Right lobe of liver (tissue), 6 donors: ENCODE measurements around the gene TOR1B. TPM values are rescaled to one million over a fixed set of nuclear protein-coding genes. Genes with fewer than 3 reads are reported as not detected.
"Not testable (repeated sequence)": the region's sequence is repeated elsewhere in the genome, so short reads cannot be mapped to it uniquely, and the experiment has no call there.

Experiments used
- ATAC-seq, 4 donors: fragments of 200-7000 bp; cut with Tn5 transposase; one replicate each; pipeline ENCODE4 v1.9.1; 2020; ENCODE audit warnings: mild to moderate bottlenecking in 4 of 4, moderate library complexity in 4 of 4
- DNase-seq, 3 donors: peaks; one replicate each; pipeline ENCODE4 v3.0.0-alpha.2; 2020
- H3K27ac ChIP-seq, 3 donors: fragments of 200-600 bp; one replicate each; pipeline ENCODE4 v1.8.0; 2022
- H3K27me3 ChIP-seq, 2 donors: fragments of 200-600 bp; one replicate each; pipeline ENCODE4 v1.8.0; 2022
- H3K36me3 ChIP-seq, 4 donors: fragments of 200-600 bp; sonication (generic) in 1 of 4; one replicate each; pipeline versions ENCODE4 v1.5.1 to v1.8.0; 2017 to 2022; ENCODE audit warnings: control low read depth in 1 of 4
- H3K4me1 ChIP-seq, 4 donors: fragments of 200-600 bp; sonication (generic) in 1 of 4; one replicate each; pipeline versions ENCODE4 v1.5.1 to v1.8.0; 2017 to 2022; ENCODE audit warnings: control low read depth in 1 of 4
- H3K4me3 ChIP-seq, 3 donors: fragments of 200-600 bp; one replicate each; pipeline ENCODE4 v1.8.0; 2022
- H3K9me3 ChIP-seq, 4 donors: fragments of 200-600 bp; sonication (generic) in 1 of 4; one replicate each; pipeline versions ENCODE4 v1.5.1 to v1.8.0; 2017 to 2022; ENCODE audit warnings: control low read depth in 1 of 4
- CTCF ChIP-seq, 4 donors: fragments of 200-600 bp in 3 of 4; fragments of 450-650 bp in 1 of 4; IDR thresholded peaks; one replicate each; pipeline versions ENCODE4 v1.5.1 to v1.8.0; 2016 to 2022; ENCODE audit warnings: antibody characterized with exemption in 4 of 4, mild to moderate bottlenecking in 2 of 4
- POLR2A ChIP-seq: fragments of 450-650 bp; IDR thresholded peaks from one replicate; pipeline ENCODE4 v1.6.1; 2017; ENCODE audit warnings: antibody characterized with exemption, mild to moderate bottlenecking
- WGBS: methylation state at CpG from one replicate; pipeline ENCODE4 v1.1.6; 2018; ENCODE audit warnings: low coverage, low lambda C conversion rate; ENCODE audit not compliant: insufficient coverage; ENCODE audit errors: missing lambda C conversion rate; 5-methylcytosine and 5-hydroxymethylcytosine counted together
- intact Hi-C, 2 donors: fragments of 100-400 bp; cut with DNase I; formaldehyde crosslinking; loops; one replicate each; pipeline versions ENCODE4 v1.11.2 to v1.14.1; 2022
- total RNA-seq, 6 experiments: library from RNA; depleted of rRNA in 2 of 6; stranded (reverse); fragments of >200 nt in 2 of 6; fragmentation: NEBNext Ultra II Directional in 3 of 6; extraction: Animal tissue kit (Norgen Biotek cat#: 25700) in 3 of 6; gene quantifications; one replicate each; pipeline versions ENCODE4 v1.1.0 to v1.2.4, GENCODE V29; 2016 to 2023
- donor health status: DM: no; HTN: yes; CAD: no.
- donor health status: DM: no; HTN: no; CAD: no.
- donor health status: DM: no; HTN: no; CAD: no.
- donor health status: DM: no; HTN: yes; CAD: no.
- donor health status: DM: no; HTN: yes; CAD: no.

TOR1B gene
- total RNA-seq, 6 experiments from 2014 or later: 16.1 to 30.7 (median 18.9) TPM

GRCh38 chr9:129770741-129771140 lies 32.2 kb upstream of the TOR1B start:
- Histone ChIP-seq H3K27me3 (no peaks in the 10 kb centered on the region), H3K4me1 (no peaks in the 10 kb centered on the region), H3K36me3 (no peaks in the 10 kb centered on the region), H3K4me3 (no peak overlapping the region), H3K27ac (no peak overlapping the region), H3K9me3 (no peaks in the 10 kb centered on the region)
- 83% methylated on average over 2 of the region's 5 CpGs for WGBS
- no peak for ATAC-seq
- intact Hi-C loops: loop anchor here in 1 of 2 donors (10.0 kb wide), 1 partner anchor 636 kb away; no protein-coding TSS in a partner anchor
- no peak for DNase-seq
- TF ChIP-seq POLR2A: no peak
- no peak for TF ChIP-seq CTCF (IDR thresholded peaks at IDR 0.05)

- DNase-seq: peak in 1 of 3 donors; percentile 29
- Histone ChIP-seq H3K27ac (no peak overlapping the region), H3K27me3 (no peaks in the 10 kb centered on the region), H3K4me1 (no peaks in the 10 kb centered on the region), H3K9me3 (no peaks in the 10 kb centered on the region), H3K4me3 (no peak overlapping the region), H3K36me3 (no peaks in the 10 kb centered on the region)
- WGBS: 70% methylated on average over 4 of the region's 10 CpGs
- ATAC-seq: peak; percentile 19 to 58 (median 32)
- intact Hi-C loops: loop anchor here in 1 of 2 donors (10.0 kb wide), 1 partner anchor 639 kb away; no protein-coding TSS in a partner anchor
- TF ChIP-seq CTCF (IDR thresholded peaks at IDR 0.05) (no peak), POLR2A (no peak)
Measured at GRCh38 chr9:129773262-129774048, 29.5 kb upstream of the TOR1B start.

- no peak for TF ChIP-seq POLR2A
- no peak for TF ChIP-seq CTCF (IDR thresholded peaks at IDR 0.05)
- Histone ChIP-seq H3K4me1 (no peaks in the 10 kb centered on the region), H3K9me3 (no peaks in the 10 kb centered on the region), H3K4me3 (no peak overlapping the region), H3K36me3 (no peaks in the 10 kb centered on the region), H3K27ac (no peak overlapping the region), H3K27me3 (no peaks in the 10 kb centered on the region)
- ATAC-seq: no peak
- no peak for DNase-seq
- WGBS: 38% methylated on average over 1 of the region's 20 CpGs
- intact Hi-C loops: loop anchor here (5.0 to 10.0 kb wide), 2 partner anchors 33 to 640 kb away; no protein-coding TSS in a partner anchor
Measured at GRCh38 chr9:129774791-129775447, 28.1 kb upstream of the TOR1B start.

GRCh38 chr9:129775448-129775798 lies 27.6 kb upstream of the TOR1B start:
- intact Hi-C loops: loop anchor here (5.0 to 10.0 kb wide), 2 partner anchors 33 to 641 kb away; no protein-coding TSS in a partner anchor

GRCh38 chr9:129776096-129776495 lies 26.9 kb upstream of the TOR1B start:
- H3K4me3 ChIP-seq, ATAC-seq, H3K36me3 ChIP-seq, H3K27me3 ChIP-seq, H3K27ac ChIP-seq, H3K4me1 ChIP-seq, H3K9me3 ChIP-seq, DNase-seq: not testable (repeated sequence)
- WGBS: 93% methylated on average over 4 of the region's 4 CpGs
- intact Hi-C loops: loop anchor here (5.0 to 10.0 kb wide), 2 partner anchors 34 to 641 kb away; no protein-coding TSS in a partner anchor

More at GRCh38 chr9:129775448-129775798, 27.6 kb upstream of the TOR1B start:
- H3K27ac ChIP-seq: no peak overlapping the region
- H3K36me3 ChIP-seq: no peaks in the 10 kb centered on the region
- H3K4me3 ChIP-seq: no peak overlapping the region
- WGBS: 17% methylated on average over 2 of the region's 2 CpGs
- H3K4me1 ChIP-seq: no peaks in the 10 kb centered on the region
- no peak for TF ChIP-seq POLR2A
- no peak for TF ChIP-seq CTCF (IDR thresholded peaks at IDR 0.05)
- DNase-seq (no peak), ATAC-seq (no peak)
- H3K9me3 ChIP-seq: no peaks in the 10 kb centered on the region
- H3K27me3 ChIP-seq: no peaks in the 10 kb centered on the region
